22Rv1 (cell line): ENCODE data around the gene CCDC28A.

Source experiments
- ZFX ChIP-seq: fragments of 450-650 bp; IDR thresholded peaks from 2 replicates; pipeline ENCODE4 v1.6.1; 2017; ENCODE audit warnings: antibody characterized with exemption, borderline replicate concordance
- TF ChIP-seq, protein P1 (sequence below): fragments of 450-650 bp; IDR thresholded peaks from 2 replicates; pipeline ENCODE4 v1.5.1; 2017; ENCODE audit warnings: mild to moderate bottlenecking

DNA sequence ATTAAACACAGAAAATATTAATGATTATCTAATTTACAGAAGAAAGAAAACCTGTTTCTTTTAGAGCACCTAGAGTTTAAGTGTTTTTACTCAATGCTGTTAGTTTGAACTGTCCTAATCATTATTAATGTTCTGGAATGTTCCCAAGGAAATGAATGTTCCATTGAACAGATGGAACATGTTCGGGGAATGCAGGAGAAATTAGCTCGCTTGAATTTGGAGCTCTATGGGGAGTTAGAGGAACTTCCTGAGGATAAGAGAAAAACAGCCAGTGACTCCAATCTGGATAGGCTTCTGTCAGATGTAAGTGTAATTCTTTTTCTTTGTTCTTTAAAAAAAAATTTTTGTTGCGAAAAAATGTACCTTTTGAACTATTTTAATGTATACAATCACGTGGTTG is 11.5 kb downstream of the CCDC28A start:
- TF ChIP-seq, protein P1, sequence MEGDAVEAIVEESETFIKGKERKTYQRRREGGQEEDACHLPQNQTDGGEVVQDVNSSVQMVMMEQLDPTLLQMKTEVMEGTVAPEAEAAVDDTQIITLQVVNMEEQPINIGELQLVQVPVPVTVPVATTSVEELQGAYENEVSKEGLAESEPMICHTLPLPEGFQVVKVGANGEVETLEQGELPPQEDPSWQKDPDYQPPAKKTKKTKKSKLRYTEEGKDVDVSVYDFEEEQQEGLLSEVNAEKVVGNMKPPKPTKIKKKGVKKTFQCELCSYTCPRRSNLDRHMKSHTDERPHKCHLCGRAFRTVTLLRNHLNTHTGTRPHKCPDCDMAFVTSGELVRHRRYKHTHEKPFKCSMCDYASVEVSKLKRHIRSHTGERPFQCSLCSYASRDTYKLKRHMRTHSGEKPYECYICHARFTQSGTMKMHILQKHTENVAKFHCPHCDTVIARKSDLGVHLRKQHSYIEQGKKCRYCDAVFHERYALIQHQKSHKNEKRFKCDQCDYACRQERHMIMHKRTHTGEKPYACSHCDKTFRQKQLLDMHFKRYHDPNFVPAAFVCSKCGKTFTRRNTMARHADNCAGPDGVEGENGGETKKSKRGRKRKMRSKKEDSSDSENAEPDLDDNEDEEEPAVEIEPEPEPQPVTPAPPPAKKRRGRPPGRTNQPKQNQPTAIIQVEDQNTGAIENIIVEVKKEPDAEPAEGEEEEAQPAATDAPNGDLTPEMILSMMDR, result no peak
- TF ChIP-seq ZFX, result no peak
